OCI-LY7 (cell line): ENCODE results near the gene GPRC5C.

ENCODE experiments used
- CTCF ChIP-seq: fragments of 200-600 bp; sonication (generic); conservative IDR thresholded peaks from 2 replicates; pipeline ENCODE4 v1.5.1; 2014; ENCODE audit warnings: mild to moderate bottlenecking, antibody characterized with exemption, low read length, moderate library complexity, mixed read lengths
- EZH2phosphoT487 ChIP-seq: fragments of 200-600 bp; sonication (generic); IDR thresholded peaks from 2 replicates; pipeline ENCODE4 v1.6.1; 2018; ENCODE audit warnings: low read depth, borderline replicate concordance, mild to moderate bottlenecking, mixed run types, antibody characterized with exemption, low read length, moderate library complexity, mixed read lengths

- TF ChIP-seq CTCF = no peak
- TF ChIP-seq EZH2phosphoT487 = no peak
Observed at GRCh38 chr17:74485022-74485743, 53.3 kb downstream of the GPRC5C start.
